A204.1 (cell line): Measurements from ENCODE around the gene NFIB.

Source experiments
- FAIRE-seq: peaks from 2 replicates; lab custom pipeline; 2012; peaks lifted over from hg19 to GRCh38; lab: Jason Lieb, UNC

The NFIB gene

GRCh38 chr9:14242150-14242805, 71.7 kb downstream of the NFIB start:
- no peak for FAIRE-seq

GRCh38 chr9:14240537-14240936, 73.4 kb downstream of the NFIB start:
- FAIRE-seq = no peak

GRCh38 chr9:14238518-14238917, 75.4 kb downstream of the NFIB start:
- no peak for FAIRE-seq

GRCh38 chr9:14238079-14238478, 75.9 kb downstream of the NFIB start:
- FAIRE-seq = no peak

- no peak for FAIRE-seq
Measured at GRCh38 chr9:14236591-14236990, 77.3 kb downstream of the NFIB start.

GRCh38 chr9:14232111-14232510, 81.8 kb downstream of the NFIB start:
- FAIRE-seq = no peak

- no peak for FAIRE-seq
Measured at GRCh38 chr9:14231196-14231990, 82.5 kb downstream of the NFIB start.

- FAIRE-seq = no peak
Measured at GRCh38 chr9:14228602-14229001, 85.3 kb downstream of the NFIB start.

GRCh38 chr9:14226855-14227532, 86.9 kb downstream of the NFIB start:
- no peak for FAIRE-seq

- FAIRE-seq = no peak
Measured at GRCh38 chr9:14223081-14223480, 90.9 kb downstream of the NFIB start.

GRCh38 chr9:14222149-14222835, 91.6 kb downstream of the NFIB start:
- no peak for FAIRE-seq

GRCh38 chr9:14221558-14221957, 92.4 kb downstream of the NFIB start:
- FAIRE-seq = no peak

GRCh38 chr9:14221119-14221518, 92.8 kb downstream of the NFIB start:
- no peak for FAIRE-seq

GRCh38 chr9:14220256-14220655, 93.7 kb downstream of the NFIB start:
- FAIRE-seq = no peak

GRCh38 chr9:14219850-14220249, 94.1 kb downstream of the NFIB start:
- FAIRE-seq = no peak

- no peak for FAIRE-seq
Measured at GRCh38 chr9:14218253-14218652, 95.7 kb downstream of the NFIB start.

GRCh38 chr9:14216612-14217194, 97.2 kb downstream of the NFIB start:
- FAIRE-seq = no peak

- FAIRE-seq = no peak
Measured at GRCh38 chr9:14215614-14216013, 98.3 kb downstream of the NFIB start.

- FAIRE-seq = no peak
Measured at GRCh38 chr9:14214693-14215092, 99.2 kb downstream of the NFIB start.

- no peak for FAIRE-seq
Measured at GRCh38 chr9:14214065-14214684, 99.8 kb downstream of the NFIB start.

- FAIRE-seq = no peak
Measured at GRCh38 chr9:14213504-14213903, 100.4 kb downstream of the NFIB start.
